GF-D8 (cell line): Measurements from ENCODE around the gene GLB1L2.
"Not testable (repeated sequence)": the region's sequence is repeated elsewhere in the genome, so short reads cannot be mapped to it uniquely, and the experiment has no call there.

Source experiments
- DNase-seq: peaks from one replicate; lab custom pipeline; 2025; lab: John Stamatoyannopoulos, UW

The GLB1L2 gene, protein sequence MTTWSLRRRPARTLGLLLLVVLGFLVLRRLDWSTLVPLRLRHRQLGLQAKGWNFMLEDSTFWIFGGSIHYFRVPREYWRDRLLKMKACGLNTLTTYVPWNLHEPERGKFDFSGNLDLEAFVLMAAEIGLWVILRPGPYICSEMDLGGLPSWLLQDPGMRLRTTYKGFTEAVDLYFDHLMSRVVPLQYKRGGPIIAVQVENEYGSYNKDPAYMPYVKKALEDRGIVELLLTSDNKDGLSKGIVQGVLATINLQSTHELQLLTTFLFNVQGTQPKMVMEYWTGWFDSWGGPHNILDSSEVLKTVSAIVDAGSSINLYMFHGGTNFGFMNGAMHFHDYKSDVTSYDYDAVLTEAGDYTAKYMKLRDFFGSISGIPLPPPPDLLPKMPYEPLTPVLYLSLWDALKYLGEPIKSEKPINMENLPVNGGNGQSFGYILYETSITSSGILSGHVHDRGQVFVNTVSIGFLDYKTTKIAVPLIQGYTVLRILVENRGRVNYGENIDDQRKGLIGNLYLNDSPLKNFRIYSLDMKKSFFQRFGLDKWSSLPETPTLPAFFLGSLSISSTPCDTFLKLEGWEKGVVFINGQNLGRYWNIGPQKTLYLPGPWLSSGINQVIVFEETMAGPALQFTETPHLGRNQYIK

DNA sequence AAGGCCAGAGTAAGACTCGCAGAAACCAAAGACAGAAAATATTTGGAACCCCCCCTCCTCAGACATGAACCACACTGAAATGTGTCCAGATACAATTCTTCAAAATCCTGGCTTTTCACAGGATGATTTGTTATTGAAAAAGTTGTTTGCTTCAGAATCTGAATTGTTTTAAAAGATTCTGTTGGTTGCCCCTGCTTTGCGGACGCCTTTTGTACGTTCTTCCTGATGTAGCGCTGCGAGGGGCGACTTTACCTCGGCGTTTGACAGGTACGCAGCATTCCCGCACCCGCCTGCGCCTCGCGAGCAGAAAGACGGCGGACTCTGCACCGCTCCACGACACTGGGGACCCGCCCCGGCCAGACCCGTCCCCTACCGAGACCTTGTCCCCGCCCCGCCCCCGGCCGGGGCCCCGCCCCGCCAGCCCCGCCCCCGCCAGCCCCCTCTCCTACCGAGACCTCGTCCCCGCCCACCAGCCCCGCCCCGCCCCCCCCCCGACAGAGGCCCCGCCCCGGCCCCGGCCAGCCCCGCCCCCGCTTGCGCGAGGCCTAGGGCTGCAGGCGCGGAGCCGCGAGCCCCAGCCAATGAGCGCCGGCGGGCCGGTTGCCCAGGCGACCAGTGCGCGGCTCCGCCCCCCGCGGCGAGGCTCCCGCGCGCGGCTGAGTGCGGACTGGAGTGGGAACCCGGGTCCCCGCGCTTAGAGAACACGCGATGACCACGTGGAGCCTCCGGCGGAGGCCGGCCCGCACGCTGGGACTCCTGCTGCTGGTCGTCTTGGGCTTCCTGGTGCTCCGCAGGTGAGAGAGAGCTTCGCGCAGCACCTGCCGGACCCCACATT is at the start of gene GLB1L2:
Gene GLB1L2 (plus strand): TSS at position 635 of the 835 bp plus-strand sequence. CDS start 74 bp downstream, at position 709.
- DNase-seq = peak; percentile 39

DNA sequence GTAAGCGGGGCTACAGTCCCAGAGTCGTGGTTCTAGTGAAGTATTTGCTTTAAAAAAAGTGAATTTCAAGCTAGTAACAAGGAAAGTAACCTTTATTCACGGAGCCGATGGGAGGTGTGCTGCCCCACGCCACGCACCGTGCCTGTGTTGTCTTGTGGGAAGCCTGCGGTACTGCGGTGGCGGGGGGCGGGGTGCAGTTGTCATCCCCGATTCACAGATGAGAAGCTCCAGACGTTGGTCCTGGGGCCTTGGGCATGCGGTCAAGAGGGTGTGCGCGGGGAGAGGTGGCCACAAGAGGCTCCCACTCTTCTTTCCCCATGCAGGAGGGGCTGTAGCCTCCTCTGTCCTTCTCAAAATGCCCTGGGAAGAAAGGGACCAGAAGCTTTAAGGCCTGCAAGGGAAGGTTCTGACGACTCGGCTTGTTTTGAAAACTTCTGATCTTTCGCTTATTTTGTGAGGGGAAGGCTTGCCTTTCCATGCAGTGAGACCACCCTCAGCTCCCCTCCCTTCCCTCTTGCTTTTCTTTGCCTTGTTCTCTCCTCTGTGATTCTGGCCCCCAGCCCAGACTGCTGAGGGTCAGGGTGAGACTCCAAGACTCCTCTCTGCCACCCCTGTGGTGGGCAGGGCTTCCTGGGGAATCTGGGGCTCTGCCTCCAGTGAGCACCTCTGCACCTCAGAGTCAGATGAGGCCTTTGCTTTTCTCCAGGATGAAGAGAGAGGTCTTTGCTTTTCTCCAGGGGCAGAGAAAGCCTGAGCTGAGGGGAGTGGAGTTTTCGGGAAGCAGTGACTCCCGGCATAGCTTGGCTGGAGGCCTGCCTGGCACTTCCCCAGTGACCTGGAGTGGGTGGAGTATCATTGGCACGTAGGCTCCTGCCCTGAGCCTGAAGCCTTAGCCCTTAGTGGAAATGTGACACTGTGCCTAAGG is 49.4 kb upstream of the GLB1L2 start:
- no peak for DNase-seq

GRCh38 chr11:134283461-134284230 is 48.1 kb upstream of the GLB1L2 start:
- DNase-seq = no peak

DNA sequence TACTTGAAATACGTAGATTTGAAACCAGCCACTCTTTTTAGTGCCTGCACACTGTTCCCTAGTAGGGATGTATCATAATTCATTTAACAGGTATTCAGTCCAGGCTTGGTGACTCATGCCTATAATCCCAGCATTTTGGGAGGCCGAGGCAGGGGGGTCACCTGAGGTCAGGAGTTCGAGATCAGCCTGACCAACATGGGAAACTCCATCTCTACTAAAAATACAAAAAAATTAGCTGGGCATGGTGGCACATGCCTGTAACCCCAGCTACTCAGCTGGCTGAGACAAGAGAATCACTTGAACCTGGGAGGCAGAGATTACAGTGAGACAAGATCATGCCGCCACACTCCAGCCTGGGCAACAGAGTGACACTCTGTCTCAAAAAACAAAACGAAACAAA is 47.4 kb upstream of the GLB1L2 start:
- DNase-seq = not testable (repeated sequence)

- DNase-seq = no peak
Observed at GRCh38 chr11:134287561-134287960, 44.2 kb upstream of the GLB1L2 start.

- DNase-seq = no peak
Observed at GRCh38 chr11:134288486-134288885, 43.3 kb upstream of the GLB1L2 start.

GRCh38 chr11:134289167-134289566 is 42.6 kb upstream of the GLB1L2 start:
- no peak for DNase-seq

DNA sequence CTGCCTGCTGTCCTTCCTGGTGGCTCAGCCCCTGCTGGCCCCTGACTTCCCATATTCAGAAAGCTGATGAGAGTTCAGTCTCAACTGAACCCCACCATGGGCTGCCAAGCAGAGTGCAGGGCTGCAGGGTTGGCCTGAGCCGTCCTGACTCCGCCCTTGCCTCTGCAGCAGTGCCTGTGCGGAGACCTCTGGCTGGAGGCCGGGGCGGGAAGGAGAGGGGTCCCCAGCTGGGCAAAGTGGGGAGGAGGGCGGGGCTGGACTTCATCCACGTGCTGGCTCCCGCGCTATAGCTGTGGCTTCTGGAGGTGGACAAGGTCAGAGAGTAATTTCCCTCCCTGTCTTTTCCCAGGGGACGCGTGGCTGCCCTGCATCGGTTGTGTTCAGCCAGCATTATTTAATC is 42.0 kb upstream of the GLB1L2 start:
- DNase-seq = no peak

- DNase-seq = no peak
Observed at GRCh38 chr11:134290646-134291045, 41.1 kb upstream of the GLB1L2 start.

- DNase-seq = no peak
Observed at GRCh38 chr11:134291196-134291595, 40.6 kb upstream of the GLB1L2 start.

DNA sequence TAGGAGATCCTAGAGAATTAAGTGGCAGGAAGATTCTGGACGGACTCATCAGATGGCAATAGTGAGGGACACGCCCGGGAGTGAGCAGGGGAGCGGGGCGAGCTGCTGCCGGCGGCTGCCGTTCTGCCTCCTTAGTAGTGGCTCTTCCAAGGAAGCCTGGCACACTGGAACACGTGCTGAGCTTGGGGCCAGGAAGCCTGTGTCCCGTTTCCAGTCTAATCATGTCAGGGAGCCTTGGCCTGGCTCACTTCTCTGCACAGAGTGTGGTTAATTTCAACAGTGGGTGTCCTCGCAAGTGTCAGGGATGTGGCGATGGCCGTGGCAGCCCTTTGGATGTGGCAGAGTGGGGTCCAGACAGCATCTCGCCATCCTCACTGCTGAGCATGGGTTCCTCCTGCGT is 39.1 kb upstream of the GLB1L2 start:
- DNase-seq = no peak

GRCh38 chr11:134293119-134294113 is 38.4 kb upstream of the GLB1L2 start:
- no peak for DNase-seq

DNA sequence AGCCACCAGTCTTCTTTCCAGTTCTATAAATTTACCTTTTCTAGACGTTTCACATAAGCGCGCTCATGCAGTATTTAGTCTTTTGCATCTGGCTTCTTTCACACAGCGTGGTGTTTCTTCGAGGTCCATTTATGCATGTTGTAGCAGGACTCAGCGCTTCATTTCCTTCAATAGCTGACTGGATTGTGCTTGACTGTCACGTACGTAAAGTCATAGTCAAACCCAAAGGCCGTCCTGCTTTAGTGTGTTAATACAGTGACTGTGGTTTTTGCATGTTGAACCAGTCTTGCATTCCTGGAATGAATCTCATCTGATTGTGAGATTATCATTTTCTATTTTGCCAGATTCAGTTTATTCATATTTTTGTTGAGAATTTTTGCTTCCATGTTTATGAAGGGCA is 37.1 kb upstream of the GLB1L2 start:
- DNase-seq = no peak

DNA sequence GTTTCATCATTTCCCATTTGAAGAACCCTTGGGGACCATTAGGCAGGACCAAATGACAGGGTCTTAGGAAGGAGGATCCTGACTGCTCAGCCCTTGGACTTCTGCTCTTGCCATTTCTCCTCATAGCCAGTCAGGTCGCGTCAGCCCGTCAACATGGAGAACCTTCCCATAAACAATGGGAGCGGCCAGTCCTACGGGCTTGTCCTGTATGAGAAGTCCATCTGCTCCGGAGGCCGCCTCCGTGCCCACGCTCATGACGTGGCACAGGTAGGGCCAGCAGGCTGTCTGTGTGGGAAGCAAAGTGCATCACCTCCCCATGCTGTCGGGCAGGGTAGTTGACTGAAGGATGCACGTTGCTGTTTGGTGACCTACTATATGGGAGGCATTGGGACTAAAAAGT is 19.6 kb upstream of the GLB1L2 start:
- DNase-seq = no peak

GRCh38 chr11:134312807-134313206 is 19.0 kb upstream of the GLB1L2 start:
- no peak for DNase-seq

GRCh38 chr11:134313379-134313778 is 18.4 kb upstream of the GLB1L2 start:
- DNase-seq = no peak

DNA sequence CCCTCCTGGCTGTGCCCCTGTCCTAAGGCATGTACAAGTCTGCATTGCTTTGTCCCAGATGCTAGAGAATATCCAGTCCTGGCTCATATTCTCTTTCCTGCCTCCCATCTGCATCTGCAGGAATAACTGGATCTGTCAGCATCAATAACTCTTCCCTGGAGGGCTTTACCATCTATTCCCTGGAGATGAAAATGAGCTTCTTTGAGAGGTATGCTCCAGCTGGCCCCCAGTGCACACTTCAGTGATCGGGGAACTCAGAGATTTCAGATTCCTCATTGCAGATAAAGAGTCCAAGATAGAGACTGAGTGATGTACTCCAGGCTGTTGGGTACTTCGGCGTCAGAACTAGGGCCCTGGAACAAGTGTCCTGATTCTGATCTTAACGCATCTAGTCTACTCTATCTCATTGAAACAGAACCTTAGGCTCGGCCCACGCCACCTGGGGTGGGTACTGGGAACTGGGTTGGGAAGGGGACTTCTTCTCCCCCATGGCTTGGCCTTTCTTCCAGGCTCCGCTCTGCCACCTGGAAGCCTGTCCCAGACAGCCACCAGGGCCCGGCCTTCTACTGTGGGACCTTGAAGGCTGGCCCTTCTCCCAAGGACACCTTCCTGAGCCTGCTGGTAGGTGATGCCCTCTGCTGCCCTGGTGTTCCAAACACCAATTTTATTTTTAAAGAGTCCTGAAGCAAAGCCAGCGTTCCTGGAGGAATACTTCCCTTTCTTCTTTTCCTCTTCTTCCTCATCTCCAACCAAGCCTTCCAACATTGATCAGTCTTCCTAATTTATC is 17.8 kb upstream of the GLB1L2 start:
- DNase-seq = no peak

GRCh38 chr11:134317103-134317502 is 14.7 kb upstream of the GLB1L2 start:
- DNase-seq = no peak

DNA sequence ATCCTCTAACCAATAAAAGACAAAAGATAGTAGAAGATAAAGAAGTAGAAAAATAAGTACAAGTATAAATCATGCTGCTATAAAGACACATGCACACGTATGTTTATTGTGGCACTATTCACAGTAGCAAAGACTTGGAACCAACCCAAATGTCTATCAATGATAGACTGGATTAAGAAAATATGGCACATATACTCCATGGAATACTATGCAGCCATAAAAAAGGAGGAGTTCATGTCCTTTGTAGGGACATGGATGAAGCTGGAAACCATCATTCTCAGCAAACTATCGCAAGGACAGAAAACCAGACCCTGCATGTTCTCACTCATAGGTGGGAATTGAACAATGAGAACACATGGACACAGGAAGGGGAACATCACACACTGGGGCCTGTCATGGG is 10.4 kb upstream of the GLB1L2 start:
- not testable (repeated sequence) for DNase-seq
